Fibroblast of skin of back (primary cell): Measurements from ENCODE around the gene ARFGEF2.

Experiments
- DNase-seq: peaks from one replicate; pipeline ENCODE4 v3.0.0-alpha.2; 2013

ARFGEF2 gene

GRCh38 chr20:48899881-48900280 lies 21.6 kb upstream of the ARFGEF2 start:
- DNase-seq, result no peak

- no peak for DNase-seq
These were observed 20.2 kb upstream of the ARFGEF2 start for GRCh38 chr20:48901326-48901725.

GRCh38 chr20:48903705-48904104 lies 17.8 kb upstream of the ARFGEF2 start:
- no peak for DNase-seq

- DNase-seq, result peak; percentile 61
These were observed 16.8 kb upstream of the ARFGEF2 start for GRCh38 chr20:48904566-48905296.

GRCh38 chr20:48905297-48905647 lies 16.2 kb upstream of the ARFGEF2 start:
- DNase-seq, result no peak

- DNase-seq, result no peak
These were observed 15.2 kb upstream of the ARFGEF2 start for GRCh38 chr20:48906221-48906877.

- peak; percentile 38 for DNase-seq
These were observed 12.7 kb upstream of the ARFGEF2 start for GRCh38 chr20:48908656-48909319.

GRCh38 chr20:48909910-48910309 lies 11.6 kb upstream of the ARFGEF2 start:
- no peak for DNase-seq

GRCh38 chr20:48910347-48910781 lies 11.1 kb upstream of the ARFGEF2 start:
- no peak for DNase-seq

GRCh38 chr20:48912065-48912464 lies 9.4 kb upstream of the ARFGEF2 start:
- DNase-seq, result no peak

- DNase-seq, result no peak
These were observed 4.8 kb upstream of the ARFGEF2 start for GRCh38 chr20:48916699-48917098.

GRCh38 chr20:48919336-48919881 lies 2.1 kb upstream of the ARFGEF2 start:
- DNase-seq, result no peak

- no peak for DNase-seq
These were observed 1.5 kb upstream of the ARFGEF2 start for GRCh38 chr20:48919882-48920526.

GRCh38 chr20:48920527-48921167 lies 864 bp upstream of the ARFGEF2 start:
- no peak for DNase-seq

- peak; percentile 44 for DNase-seq
These were observed 641 bp downstream of the ARFGEF2 start for GRCh38 chr20:48921883-48922820.

- DNase-seq, result no peak
These were observed 1.7 kb downstream of the ARFGEF2 start for GRCh38 chr20:48923149-48923718.

GRCh38 chr20:48924756-48925109 lies 3.2 kb downstream of the ARFGEF2 start:
- DNase-seq, result no peak

- no peak for DNase-seq
These were observed 4.8 kb downstream of the ARFGEF2 start for GRCh38 chr20:48926267-48926666.

GRCh38 chr20:48926821-48927220 lies 5.3 kb downstream of the ARFGEF2 start:
- no peak for DNase-seq

GRCh38 chr20:48928832-48929725 lies 7.6 kb downstream of the ARFGEF2 start:
- DNase-seq, result peak; percentile 64
